HL-60 (cell line): ENCODE results near the gene ADCY3.

Source experiments
- DNase-seq, 2 experiments: peaks; one replicate each; pipeline ENCODE4 v3.0.0-alpha.2; 2010 to 2020; ENCODE audit warnings: low read depth in 1 of 2, low spot score in 1 of 2
- H3K27ac ChIP-seq: fragments of 250-450 bp; sonication (Bioruptor Pico); replicated peaks from 2 replicates; pipeline ENCODE4 v1.5.1; 2020; ENCODE audit warnings: mild to moderate bottlenecking, moderate library complexity
- H3K27me3 ChIP-seq: fragments of 250-450 bp; sonication (Bioruptor Pico); 2 replicates; pipeline ENCODE4 v1.5.1; 2021; ENCODE audit warnings: mild to moderate bottlenecking, moderate library complexity; ENCODE audit not compliant: insufficient read depth, poor library complexity, severe bottlenecking
- H3K4me3 ChIP-seq: replicated peaks from 2 replicates; pipeline ENCODE4 v1.5.1; 2011; ENCODE audit warnings: mild to moderate bottlenecking, control low read depth, low read length; ENCODE audit not compliant: insufficient read depth
- GABPA ChIP-seq: IDR thresholded peaks from 2 replicates; pipeline ENCODE4 v1.6.1; 2012; ENCODE audit warnings: low read depth
- POLR2AphosphoS5 ChIP-seq: IDR thresholded peaks from 2 replicates; pipeline ENCODE4 v1.6.1; 2012; ENCODE audit warnings: low read depth
- SPI1 ChIP-seq: IDR thresholded peaks from 2 replicates; pipeline ENCODE4 v1.6.1; 2012; ENCODE audit warnings: low read depth, mild to moderate bottlenecking, borderline replicate concordance
- TF ChIP-seq, protein P1 (sequence below): IDR thresholded peaks from one replicate; pipeline ENCODE4 v1.5.1; 2011; ENCODE audit warnings: low read length, control low read depth, inconsistent platforms; ENCODE audit not compliant: insufficient read depth
- TF ChIP-seq, protein P2 (sequence below): IDR thresholded peaks from 2 replicates; pipeline ENCODE4 v1.6.1; 2012; ENCODE audit warnings: low read depth; ENCODE audit not compliant: insufficient replicate concordance

The ADCY3 gene

DNA sequence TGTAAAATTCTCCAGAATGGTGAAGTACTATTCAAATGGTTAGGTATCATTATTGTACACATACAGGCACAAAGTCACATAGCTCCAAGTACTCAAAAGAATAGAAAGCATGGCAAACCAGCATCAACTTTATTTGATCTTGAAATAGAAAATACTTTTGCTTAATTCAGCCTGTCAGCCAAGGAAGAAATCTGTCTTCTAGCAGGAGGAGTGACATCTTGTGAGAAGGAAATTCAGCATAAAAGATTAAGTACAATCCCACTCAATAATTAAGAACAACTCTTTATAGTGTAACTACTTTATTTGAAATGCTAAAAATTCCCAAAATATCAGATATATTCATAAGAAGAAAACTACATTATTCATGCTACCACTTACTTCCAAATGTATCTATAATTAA, 35.9 kb upstream of the ADCY3 start:
- no peak overlapping the region for H3K27ac ChIP-seq
- no peak overlapping the region for H3K4me3 ChIP-seq
- TF ChIP-seq, protein P1, sequence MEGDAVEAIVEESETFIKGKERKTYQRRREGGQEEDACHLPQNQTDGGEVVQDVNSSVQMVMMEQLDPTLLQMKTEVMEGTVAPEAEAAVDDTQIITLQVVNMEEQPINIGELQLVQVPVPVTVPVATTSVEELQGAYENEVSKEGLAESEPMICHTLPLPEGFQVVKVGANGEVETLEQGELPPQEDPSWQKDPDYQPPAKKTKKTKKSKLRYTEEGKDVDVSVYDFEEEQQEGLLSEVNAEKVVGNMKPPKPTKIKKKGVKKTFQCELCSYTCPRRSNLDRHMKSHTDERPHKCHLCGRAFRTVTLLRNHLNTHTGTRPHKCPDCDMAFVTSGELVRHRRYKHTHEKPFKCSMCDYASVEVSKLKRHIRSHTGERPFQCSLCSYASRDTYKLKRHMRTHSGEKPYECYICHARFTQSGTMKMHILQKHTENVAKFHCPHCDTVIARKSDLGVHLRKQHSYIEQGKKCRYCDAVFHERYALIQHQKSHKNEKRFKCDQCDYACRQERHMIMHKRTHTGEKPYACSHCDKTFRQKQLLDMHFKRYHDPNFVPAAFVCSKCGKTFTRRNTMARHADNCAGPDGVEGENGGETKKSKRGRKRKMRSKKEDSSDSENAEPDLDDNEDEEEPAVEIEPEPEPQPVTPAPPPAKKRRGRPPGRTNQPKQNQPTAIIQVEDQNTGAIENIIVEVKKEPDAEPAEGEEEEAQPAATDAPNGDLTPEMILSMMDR: no peak
- no peak for TF ChIP-seq POLR2AphosphoS5
- TF ChIP-seq, protein P2, sequence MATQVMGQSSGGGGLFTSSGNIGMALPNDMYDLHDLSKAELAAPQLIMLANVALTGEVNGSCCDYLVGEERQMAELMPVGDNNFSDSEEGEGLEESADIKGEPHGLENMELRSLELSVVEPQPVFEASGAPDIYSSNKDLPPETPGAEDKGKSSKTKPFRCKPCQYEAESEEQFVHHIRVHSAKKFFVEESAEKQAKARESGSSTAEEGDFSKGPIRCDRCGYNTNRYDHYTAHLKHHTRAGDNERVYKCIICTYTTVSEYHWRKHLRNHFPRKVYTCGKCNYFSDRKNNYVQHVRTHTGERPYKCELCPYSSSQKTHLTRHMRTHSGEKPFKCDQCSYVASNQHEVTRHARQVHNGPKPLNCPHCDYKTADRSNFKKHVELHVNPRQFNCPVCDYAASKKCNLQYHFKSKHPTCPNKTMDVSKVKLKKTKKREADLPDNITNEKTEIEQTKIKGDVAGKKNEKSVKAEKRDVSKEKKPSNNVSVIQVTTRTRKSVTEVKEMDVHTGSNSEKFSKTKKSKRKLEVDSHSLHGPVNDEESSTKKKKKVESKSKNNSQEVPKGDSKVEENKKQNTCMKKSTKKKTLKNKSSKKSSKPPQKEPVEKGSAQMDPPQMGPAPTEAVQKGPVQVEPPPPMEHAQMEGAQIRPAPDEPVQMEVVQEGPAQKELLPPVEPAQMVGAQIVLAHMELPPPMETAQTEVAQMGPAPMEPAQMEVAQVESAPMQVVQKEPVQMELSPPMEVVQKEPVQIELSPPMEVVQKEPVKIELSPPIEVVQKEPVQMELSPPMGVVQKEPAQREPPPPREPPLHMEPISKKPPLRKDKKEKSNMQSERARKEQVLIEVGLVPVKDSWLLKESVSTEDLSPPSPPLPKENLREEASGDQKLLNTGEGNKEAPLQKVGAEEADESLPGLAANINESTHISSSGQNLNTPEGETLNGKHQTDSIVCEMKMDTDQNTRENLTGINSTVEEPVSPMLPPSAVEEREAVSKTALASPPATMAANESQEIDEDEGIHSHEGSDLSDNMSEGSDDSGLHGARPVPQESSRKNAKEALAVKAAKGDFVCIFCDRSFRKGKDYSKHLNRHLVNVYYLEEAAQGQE: no peak
- TF ChIP-seq GABPA: no peak
- TF ChIP-seq SPI1: no peak
- H3K27me3 ChIP-seq: no peaks in the 10 kb centered on the region
- DNase-seq: no peak

DNA sequence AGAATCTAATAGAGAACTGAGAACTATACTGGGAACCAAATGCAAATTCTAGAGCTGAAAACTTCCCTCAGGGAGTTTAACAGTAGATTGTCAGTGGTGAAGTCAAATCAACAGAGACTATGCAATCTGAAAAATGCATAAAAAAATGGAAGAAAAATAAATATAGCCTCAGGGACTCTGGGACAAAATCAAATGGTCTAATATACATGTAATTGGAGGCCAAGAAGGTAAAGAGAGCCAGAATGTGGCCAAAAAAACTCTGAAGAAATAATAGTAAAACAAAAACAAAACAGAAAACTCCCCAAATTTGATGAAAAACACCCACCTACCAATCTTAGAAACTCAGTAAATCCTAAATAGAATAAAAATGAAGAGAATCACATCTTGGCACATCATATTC, 35.2 kb upstream of the ADCY3 start:
- Histone ChIP-seq H3K4me3 (no peak overlapping the region), H3K27ac (no peak overlapping the region), H3K27me3 (no peaks in the 10 kb centered on the region)
- DNase-seq: no peak
- TF ChIP-seq SPI1 (no peak), GABPA (no peak), POLR2AphosphoS5 (no peak)
- TF ChIP-seq, protein P2: no peak
- TF ChIP-seq, protein P1: no peak

DNA sequence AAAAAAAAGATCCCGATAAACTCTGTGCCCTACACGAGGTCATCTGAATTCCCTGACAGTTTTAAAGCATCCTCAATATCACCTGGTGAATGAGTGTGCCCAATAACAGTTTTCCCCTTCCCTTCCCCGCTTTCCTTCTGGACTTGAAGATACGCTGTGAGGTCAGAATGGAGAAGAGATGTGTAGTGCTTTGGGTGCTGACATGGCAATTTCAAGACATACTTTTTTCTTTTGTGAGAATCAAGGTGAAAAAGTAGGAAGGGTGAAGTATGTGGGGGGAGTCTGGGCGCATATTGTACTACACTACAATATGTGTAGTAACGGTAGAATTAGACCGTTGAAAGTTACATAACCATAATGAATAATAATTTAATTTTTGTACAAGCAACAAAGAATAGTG, 30.1 kb upstream of the ADCY3 start:
- Histone ChIP-seq H3K27me3 (no peaks in the 10 kb centered on the region), H3K27ac (no peak overlapping the region), H3K4me3 (no peak overlapping the region)
- no peak for DNase-seq
- no peak for TF ChIP-seq POLR2AphosphoS5
- no peak for TF ChIP-seq GABPA
- TF ChIP-seq, protein P2: no peak
- TF ChIP-seq, protein P1: no peak
- TF ChIP-seq SPI1: no peak
